HepG2 (cell line): ENCODE results near the gene VWA7. TPM values are rescaled to one million over a fixed set of nuclear protein-coding genes. Genes with fewer than 3 reads are reported as not detected.

Experiments used
- ATF7-NPFF ChIP-seq: sonication (generic); formaldehyde crosslinking; IDR thresholded peaks from 2 replicates; pipeline ENCODE4 v1.8.1; 2023; ENCODE audit warnings: mild to moderate bottlenecking, low read depth, missing genetic modification reagents, moderate library complexity
- CHD4 ChIP-seq: fragments of 200-600 bp; sonication (generic); IDR thresholded peaks from 2 replicates; pipeline ENCODE4 v1.7.0; 2017; ENCODE audit warnings: mild to moderate bottlenecking, low read length, borderline replicate concordance
- GATA4 ChIP-seq: sonication (generic); IDR thresholded peaks from 2 replicates; pipeline ENCODE4 v1.6.1; 2016; ENCODE audit warnings: antibody characterized with exemption, low read depth, borderline replicate concordance
- MLLT10 ChIP-seq: sonication (generic); formaldehyde crosslinking; IDR thresholded peaks from 2 replicates; pipeline ENCODE4 v1.4.0; 2020; ENCODE audit warnings: missing genetic modification reagents
- NFKBIZ ChIP-seq: IDR thresholded peaks from 2 replicates; pipeline ENCODE4 v1.6.1; 2018; ENCODE audit warnings: missing genetic modification reagents, missing compliant biosample characterization
- NR2C2 ChIP-seq: sonication (generic); formaldehyde crosslinking; IDR thresholded peaks from 2 replicates; pipeline ENCODE4 v1.4.0; 2020; ENCODE audit warnings: missing genetic modification reagents, mild to moderate bottlenecking, moderate library complexity, borderline replicate concordance
- PHF20 ChIP-seq: sonication (generic); formaldehyde crosslinking; IDR thresholded peaks from 2 replicates; pipeline ENCODE4 v1.5.0; 2020; ENCODE audit warnings: mild to moderate bottlenecking, missing genetic modification reagents
- POLR2G ChIP-seq: fragments of 200-400 bp; formaldehyde crosslinking; IDR thresholded peaks from 2 replicates; pipeline ENCODE4 v1.6.1; 2018; ENCODE audit warnings: mild to moderate bottlenecking, low read depth, low read length, moderate library complexity
- RFX1 ChIP-seq: fragments of 450-650 bp; IDR thresholded peaks from 2 replicates; pipeline ENCODE4 v1.6.1; 2017
- SAP130 ChIP-seq: IDR thresholded peaks from 2 replicates; pipeline ENCODE4 v1.6.1; 2016; ENCODE audit warnings: low read depth
- SATB2 ChIP-seq: sonication (generic); formaldehyde crosslinking; IDR thresholded peaks from 2 replicates; pipeline ENCODE4 v1.5.0; 2020; ENCODE audit warnings: missing genetic modification reagents
- TBX3 ChIP-seq: fragments of 450-650 bp; IDR thresholded peaks from 2 replicates; pipeline ENCODE4 v1.6.1; 2017; ENCODE audit warnings: antibody characterized with exemption, mild to moderate bottlenecking, inconsistent platforms, borderline replicate concordance
- TCF7 ChIP-seq: sonication (generic); IDR thresholded peaks from 2 replicates; pipeline ENCODE4 v1.6.1; 2016; ENCODE audit warnings: antibody characterized with exemption, low read depth
- ZNF207 ChIP-seq: fragments of 450-650 bp; IDR thresholded peaks from 2 replicates; pipeline ENCODE4 v1.6.1; 2016; ENCODE audit warnings: antibody characterized with exemption, borderline replicate concordance
- ZNF337 ChIP-seq: sonication (generic); formaldehyde crosslinking; IDR thresholded peaks from 2 replicates; pipeline ENCODE4 v1.5.1; 2020; ENCODE audit warnings: missing genetic modification reagents, low read depth, mild to moderate bottlenecking, borderline replicate concordance
- ZNF577 ChIP-seq: sonication (generic); formaldehyde crosslinking; IDR thresholded peaks from 2 replicates; pipeline ENCODE4 v1.4.0; 2020; ENCODE audit warnings: mild to moderate bottlenecking, low read depth, missing genetic modification reagents, borderline replicate concordance
- ZNF780A ChIP-seq: sonication (generic); formaldehyde crosslinking; IDR thresholded peaks from 2 replicates; pipeline ENCODE4 v1.8.0; 2022; ENCODE audit warnings: mild to moderate bottlenecking, missing genetic modification reagents, moderate library complexity
- polyA plus RNA-seq, 8 experiments: library from polyadenylated mRNA; depleted of rRNA in 3 of 8; stranded (reverse) in 7 of 8; unstranded in 1 of 8; fragments of >200 nt; fragmentation: Illumina TruSeq in 4 of 8; extraction: Trizol in 4 of 8; gene quantifications; 2 replicates each; pipeline versions ENCODE4 v1.2.1 to v1.2.3, GENCODE V29; 2011 to 2016; ENCODE audit warnings: low read depth in 4 of 8, missing spikeins in 1 of 8, mixed read lengths in 1 of 8; ENCODE audit not compliant: insufficient read depth in 1 of 8
- total RNA-seq, 5 experiments: library from RNA; depleted of rRNA; stranded (reverse); fragments of >200 nt; fragmentation: Illumina TruSeq; extraction: Trizol; gene quantifications; 2 replicates each; pipeline ENCODE4 v1.2.3, GENCODE V29; 2016; ENCODE audit warnings: low read depth in 1 of 5
- TF ChIP-seq, protein P1 (sequence below): sonication (generic); formaldehyde crosslinking; IDR thresholded peaks from 2 replicates; pipeline ENCODE4 v1.5.0; 2020; ENCODE audit warnings: missing genetic modification reagents
- TF ChIP-seq, protein P2 (sequence below): sonication (generic); formaldehyde crosslinking; IDR thresholded peaks from 2 replicates; pipeline ENCODE4 v1.5.0; 2020; ENCODE audit warnings: mild to moderate bottlenecking, missing genetic modification reagents
- TF ChIP-seq, protein P3 (sequence below): sonication (generic); formaldehyde crosslinking; IDR thresholded peaks from 2 replicates; pipeline ENCODE4 v1.5.0; 2020; ENCODE audit warnings: mild to moderate bottlenecking, missing genetic modification reagents, borderline replicate concordance

Gene VWA7
- total and polyA plus RNA-seq, 2 of the 13 experiments (the other 11 are each of a cell fraction or from before 2014, with no cell fraction given): 0.86 to 3.3 TPM

DNA sequence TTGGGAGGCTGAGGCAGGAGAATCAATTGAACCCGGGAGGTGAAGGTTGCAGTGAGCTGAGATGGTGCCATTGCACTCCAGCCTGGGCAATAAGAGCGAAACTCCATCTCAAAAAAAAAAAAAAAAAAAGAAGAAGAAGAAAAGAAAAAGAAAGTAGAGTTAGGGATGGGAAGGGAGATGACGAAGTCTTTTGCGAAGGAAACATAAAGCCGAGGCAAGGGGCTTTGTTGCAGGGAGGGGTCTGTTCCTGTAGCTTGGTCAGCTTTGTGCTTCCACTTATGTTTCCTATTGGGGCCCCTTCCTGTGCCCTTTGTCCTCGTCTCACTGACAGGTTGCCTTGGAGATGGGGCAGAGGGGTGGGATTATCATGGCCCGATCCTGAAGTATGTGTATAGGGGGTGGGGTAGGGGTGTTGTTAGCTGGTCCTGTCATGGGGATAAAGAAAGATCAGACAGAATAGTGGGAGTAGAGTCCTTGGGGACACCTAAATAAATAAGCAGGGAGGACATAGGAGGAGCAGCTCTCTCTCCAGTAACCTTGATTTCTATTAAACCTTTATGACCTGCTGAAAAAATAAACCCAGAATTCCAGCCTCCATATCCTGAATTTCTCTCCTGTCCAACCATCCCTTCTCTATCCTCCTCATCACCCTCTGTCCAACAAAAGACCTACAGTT is 39.7 kb downstream of the VWA7 start (continued):
- TF ChIP-seq ZNF207: no peak
- peak; percentile 32; the same call in 1 of the 2 replicates for TF ChIP-seq CHD4
- TF ChIP-seq, protein P1, sequence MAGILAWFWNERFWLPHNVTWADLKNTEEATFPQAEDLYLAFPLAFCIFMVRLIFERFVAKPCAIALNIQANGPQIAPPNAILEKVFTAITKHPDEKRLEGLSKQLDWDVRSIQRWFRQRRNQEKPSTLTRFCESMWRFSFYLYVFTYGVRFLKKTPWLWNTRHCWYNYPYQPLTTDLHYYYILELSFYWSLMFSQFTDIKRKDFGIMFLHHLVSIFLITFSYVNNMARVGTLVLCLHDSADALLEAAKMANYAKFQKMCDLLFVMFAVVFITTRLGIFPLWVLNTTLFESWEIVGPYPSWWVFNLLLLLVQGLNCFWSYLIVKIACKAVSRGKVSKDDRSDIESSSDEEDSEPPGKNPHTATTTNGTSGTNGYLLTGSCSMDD: no peak
- TF ChIP-seq NR2C2: peak; percentile 77; the same call in 1 of the 2 replicates
- TF ChIP-seq, protein P2, sequence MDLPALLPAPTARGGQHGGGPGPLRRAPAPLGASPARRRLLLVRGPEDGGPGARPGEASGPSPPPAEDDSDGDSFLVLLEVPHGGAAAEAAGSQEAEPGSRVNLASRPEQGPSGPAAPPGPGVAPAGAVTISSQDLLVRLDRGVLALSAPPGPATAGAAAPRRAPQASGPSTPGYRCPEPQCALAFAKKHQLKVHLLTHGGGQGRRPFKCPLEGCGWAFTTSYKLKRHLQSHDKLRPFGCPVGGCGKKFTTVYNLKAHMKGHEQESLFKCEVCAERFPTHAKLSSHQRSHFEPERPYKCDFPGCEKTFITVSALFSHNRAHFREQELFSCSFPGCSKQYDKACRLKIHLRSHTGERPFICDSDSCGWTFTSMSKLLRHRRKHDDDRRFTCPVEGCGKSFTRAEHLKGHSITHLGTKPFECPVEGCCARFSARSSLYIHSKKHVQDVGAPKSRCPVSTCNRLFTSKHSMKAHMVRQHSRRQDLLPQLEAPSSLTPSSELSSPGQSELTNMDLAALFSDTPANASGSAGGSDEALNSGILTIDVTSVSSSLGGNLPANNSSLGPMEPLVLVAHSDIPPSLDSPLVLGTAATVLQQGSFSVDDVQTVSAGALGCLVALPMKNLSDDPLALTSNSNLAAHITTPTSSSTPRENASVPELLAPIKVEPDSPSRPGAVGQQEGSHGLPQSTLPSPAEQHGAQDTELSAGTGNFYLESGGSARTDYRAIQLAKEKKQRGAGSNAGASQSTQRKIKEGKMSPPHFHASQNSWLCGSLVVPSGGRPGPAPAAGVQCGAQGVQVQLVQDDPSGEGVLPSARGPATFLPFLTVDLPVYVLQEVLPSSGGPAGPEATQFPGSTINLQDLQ (CRISPR knock-in tag): no peak
- TF ChIP-seq ZNF577 (CRISPR knock-in tag): no peak
- TF ChIP-seq POLR2G: peak; percentile 72
- TF ChIP-seq, protein P3, sequence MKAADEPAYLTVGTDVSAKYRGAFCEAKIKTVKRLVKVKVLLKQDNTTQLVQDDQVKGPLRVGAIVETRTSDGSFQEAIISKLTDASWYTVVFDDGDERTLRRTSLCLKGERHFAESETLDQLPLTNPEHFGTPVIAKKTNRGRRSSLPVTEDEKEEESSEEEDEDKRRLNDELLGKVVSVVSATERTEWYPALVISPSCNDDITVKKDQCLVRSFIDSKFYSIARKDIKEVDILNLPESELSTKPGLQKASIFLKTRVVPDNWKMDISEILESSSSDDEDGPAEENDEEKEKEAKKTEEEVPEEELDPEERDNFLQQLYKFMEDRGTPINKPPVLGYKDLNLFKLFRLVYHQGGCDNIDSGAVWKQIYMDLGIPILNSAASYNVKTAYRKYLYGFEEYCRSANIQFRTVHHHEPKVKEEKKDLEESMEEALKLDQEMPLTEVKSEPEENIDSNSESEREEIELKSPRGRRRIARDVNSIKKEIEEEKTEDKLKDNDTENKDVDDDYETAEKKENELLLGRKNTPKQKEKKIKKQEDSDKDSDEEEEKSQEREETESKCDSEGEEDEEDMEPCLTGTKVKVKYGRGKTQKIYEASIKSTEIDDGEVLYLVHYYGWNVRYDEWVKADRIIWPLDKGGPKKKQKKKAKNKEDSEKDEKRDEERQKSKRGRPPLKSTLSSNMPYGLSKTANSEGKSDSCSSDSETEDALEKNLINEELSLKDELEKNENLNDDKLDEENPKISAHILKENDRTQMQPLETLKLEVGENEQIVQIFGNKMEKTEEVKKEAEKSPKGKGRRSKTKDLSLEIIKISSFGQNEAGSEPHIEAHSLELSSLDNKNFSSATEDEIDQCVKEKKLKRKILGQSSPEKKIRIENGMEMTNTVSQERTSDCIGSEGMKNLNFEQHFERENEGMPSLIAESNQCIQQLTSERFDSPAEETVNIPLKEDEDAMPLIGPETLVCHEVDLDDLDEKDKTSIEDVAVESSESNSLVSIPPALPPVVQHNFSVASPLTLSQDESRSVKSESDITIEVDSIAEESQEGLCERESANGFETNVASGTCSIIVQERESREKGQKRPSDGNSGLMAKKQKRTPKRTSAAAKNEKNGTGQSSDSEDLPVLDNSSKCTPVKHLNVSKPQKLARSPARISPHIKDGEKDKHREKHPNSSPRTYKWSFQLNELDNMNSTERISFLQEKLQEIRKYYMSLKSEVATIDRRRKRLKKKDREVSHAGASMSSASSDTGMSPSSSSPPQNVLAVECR: peak; percentile 53; the same call in 1 of the 2 replicates
- TF ChIP-seq GATA4: peak; percentile 89
- peak; percentile 61; the same call in 1 of the 2 replicates for TF ChIP-seq NFKBIZ
- TF ChIP-seq TBX3: peak; percentile 57; the same call in 1 of the 2 replicates
- TF ChIP-seq SATB2 (CRISPR knock-in tag): peak; percentile 45; the same call in 1 of the 2 replicates
- TF ChIP-seq ATF7-NPFF: 0 out of 2 replicates have a peak, but pooled peaks have one; percentile 21
- peak; percentile 94 for TF ChIP-seq SAP130 (CRISPR knock-in tag)
- TF ChIP-seq MLLT10 (CRISPR knock-in tag): no peak
- 0 out of 2 replicates have a peak, but pooled peaks have one; percentile 41 for TF ChIP-seq ZNF337 (CRISPR knock-in tag)
- TF ChIP-seq PHF20 (CRISPR knock-in tag): no peak
- TF ChIP-seq RFX1: peak; percentile 82
- TF ChIP-seq TCF7: peak; percentile 90
- no peak for TF ChIP-seq ZNF780A (CRISPR knock-in tag)
